HG02610 (cell line): ENCODE results near the gene STAP1.
A peak's percentile ranks its signal among the peaks of the same experiment; 100 is the strongest.
"Not testable (repeated sequence)": the region's sequence is repeated elsewhere in the genome, so short reads cannot be mapped to it uniquely, and the experiment has no call there.

Experiments
- ATAC-seq: cut with Tn5 transposase; IDR thresholded peaks from one replicate; pipeline ENCODE4 v1.9.1; 2021; ENCODE audit warnings: mild to moderate bottlenecking, moderate library complexity; ENCODE audit not compliant: unreplicated experiment

STAP1 gene, protein sequence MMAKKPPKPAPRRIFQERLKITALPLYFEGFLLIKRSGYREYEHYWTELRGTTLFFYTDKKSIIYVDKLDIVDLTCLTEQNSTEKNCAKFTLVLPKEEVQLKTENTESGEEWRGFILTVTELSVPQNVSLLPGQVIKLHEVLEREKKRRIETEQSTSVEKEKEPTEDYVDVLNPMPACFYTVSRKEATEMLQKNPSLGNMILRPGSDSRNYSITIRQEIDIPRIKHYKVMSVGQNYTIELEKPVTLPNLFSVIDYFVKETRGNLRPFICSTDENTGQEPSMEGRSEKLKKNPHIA

GRCh38 chr4:67558493-67558892, at the start of gene STAP1:
TSS of gene STAP1 (plus strand) at chr4:67558727. CDS start at chr4:67558810, 83 bp downstream.
- peak; percentile 60 for ATAC-seq

- no peak for ATAC-seq
Observed at GRCh38 chr4:67512501-67512900, 46.0 kb upstream of the STAP1 start.

DNA sequence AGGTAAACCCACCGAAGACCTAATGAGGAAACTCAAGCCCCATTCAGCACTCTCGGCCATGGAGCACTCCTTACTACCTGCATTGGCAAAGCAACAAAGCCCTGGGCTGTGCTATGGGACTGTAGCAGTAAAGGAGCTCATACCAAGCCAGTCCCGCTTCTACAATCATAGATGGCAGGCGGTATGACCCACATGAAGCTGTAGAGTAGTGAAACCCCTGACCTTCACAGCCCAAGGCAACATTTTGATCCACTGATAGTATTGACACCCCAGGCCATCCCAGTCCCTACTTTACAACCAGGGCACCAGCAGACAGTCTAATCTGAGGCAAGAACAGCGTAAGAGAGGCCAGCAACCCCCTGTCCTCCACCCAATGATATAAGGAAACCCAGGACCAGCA, 38.4 kb upstream of the STAP1 start:
- no peak for ATAC-seq

DNA sequence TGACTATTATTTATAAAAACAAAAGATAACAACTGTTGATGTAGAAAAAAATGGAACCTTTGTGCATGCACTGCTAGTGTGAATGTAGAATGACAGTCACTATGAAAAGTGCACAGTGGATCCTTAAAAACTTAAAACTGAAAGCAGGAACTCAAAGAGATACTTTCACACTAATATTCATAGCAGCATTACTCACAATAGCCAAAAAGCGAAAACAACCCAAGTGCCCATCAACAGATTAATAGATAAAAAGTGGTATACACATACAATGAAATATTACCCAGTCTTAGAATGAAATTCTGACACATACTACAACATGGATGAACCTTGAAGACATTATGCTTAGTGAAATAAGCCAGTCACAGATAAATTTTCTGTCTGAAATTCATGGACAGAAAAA, 37.0 kb upstream of the STAP1 start:
- peak; percentile 88 for ATAC-seq

GRCh38 chr4:67522230-67522629, 36.3 kb upstream of the STAP1 start:
- ATAC-seq, result no peak

GRCh38 chr4:67522851-67523671, 35.5 kb upstream of the STAP1 start:
- no peak for ATAC-seq

DNA sequence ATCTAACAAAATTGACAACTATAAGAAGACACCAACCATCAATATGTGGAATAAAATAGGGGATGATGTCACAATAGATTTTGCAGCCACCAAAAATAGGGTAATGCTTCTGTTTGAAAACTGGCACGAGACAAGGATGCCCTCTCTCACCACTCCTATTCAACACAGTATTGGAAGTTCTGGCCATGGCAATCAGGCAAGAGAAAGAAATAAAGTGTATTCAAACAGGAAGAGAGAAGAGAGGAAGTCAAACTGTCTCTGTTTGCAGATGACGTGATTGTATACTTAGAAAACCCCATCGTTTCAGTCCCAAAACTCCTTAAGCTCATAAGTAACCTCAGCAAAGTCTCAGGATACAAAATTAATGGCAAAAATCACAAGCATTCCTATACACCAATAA, 34.4 kb upstream of the STAP1 start:
- not testable (repeated sequence) for ATAC-seq

GRCh38 chr4:67531379-67531962, 27.1 kb upstream of the STAP1 start:
- no peak for ATAC-seq

- ATAC-seq, result not testable (repeated sequence)
Observed at GRCh38 chr4:67532397-67532796, 26.1 kb upstream of the STAP1 start.

DNA sequence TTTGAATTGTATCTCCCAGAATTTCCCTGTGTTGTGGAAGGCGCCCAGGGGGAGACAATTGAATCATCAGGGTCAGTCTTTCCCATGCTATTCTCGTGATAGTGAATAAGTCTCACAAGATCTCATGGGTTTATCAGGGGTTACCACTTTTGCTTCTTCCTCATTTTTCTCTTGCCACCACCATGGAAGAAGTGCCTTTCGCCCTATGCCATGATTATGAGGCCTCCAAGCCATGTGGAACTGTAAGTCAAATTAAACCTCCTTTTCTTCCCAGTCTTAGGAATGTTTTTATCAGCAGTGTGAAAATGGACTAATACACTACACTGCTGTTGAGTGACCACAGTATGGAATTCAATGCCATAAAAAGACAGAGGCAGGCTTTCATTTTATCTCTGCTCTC, 25.4 kb upstream of the STAP1 start:
- ATAC-seq, result no peak

DNA sequence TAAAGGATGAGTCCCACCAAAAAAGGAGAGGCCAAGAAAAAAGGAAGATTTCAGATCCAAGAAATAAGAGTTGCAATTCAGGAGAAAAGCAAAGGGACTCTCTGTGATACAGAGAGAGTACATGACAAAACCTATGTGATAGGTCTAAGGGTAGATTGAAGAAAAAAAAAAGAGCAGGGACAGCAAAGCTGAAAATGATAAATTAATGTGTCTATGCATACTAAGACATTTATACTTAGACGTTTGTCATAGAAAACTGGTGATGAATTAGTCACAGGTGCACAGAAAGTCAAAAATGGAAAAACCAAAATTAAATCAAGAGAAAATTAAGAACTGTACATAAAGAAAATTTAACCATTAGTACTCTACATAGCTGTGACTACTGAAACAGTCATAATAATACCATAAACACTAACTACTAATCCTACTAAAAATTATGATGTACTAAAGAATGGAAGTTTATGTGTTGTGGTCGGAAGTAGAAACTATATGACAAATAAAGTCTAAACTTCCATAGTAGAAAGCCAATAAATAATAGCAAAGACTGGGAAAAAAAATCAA, 23.2 kb upstream of the STAP1 start:
- ATAC-seq, result no peak

DNA sequence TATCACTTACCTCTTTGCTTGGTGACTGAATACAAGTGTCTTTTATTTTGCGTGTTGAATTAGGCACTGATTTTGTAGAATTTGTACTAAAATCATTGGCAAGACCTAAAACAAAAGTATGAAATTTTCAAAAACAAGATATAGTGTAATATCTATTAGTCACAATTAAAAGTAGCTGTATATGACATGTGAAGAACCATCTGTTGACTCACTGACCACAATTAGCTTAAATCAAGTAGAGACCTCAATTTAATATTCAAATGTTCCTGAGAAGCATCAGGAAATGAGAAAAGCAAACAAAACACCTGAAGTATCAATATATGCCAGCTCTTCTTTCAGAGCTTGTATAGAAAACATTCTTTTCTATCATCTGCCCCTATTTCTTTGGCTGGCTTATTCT, 18.7 kb upstream of the STAP1 start:
- no peak for ATAC-seq

GRCh38 chr4:67542076-67542475, 16.5 kb upstream of the STAP1 start:
- no peak for ATAC-seq

- ATAC-seq, result peak; percentile 96
Observed at GRCh38 chr4:67545199-67546003, 13.1 kb upstream of the STAP1 start, which contains the start of gene CENPC. TSS of gene CENPC (minus strand) at chr4:67545503. CDS start at chr4:67545355, 148 bp downstream.

DNA sequence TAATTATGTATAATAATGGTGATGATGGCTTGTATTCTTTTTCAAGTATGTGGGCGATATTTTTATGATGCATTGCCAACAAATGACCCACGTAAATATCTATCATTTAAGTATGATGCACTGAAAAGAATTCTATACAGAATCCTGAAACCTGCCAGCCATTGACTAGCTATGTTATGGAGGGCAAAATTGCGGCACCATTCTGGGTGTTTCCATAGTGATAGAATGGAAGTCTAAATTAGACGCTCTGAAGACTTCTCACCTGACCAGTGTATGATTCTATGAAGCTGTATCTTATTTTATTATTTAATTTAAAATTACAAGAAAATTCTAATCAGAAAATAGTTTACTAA, 12.5 kb upstream of the STAP1 start:
- no peak for ATAC-seq

GRCh38 chr4:67546971-67547370, 11.6 kb upstream of the STAP1 start:
- ATAC-seq, result no peak

DNA sequence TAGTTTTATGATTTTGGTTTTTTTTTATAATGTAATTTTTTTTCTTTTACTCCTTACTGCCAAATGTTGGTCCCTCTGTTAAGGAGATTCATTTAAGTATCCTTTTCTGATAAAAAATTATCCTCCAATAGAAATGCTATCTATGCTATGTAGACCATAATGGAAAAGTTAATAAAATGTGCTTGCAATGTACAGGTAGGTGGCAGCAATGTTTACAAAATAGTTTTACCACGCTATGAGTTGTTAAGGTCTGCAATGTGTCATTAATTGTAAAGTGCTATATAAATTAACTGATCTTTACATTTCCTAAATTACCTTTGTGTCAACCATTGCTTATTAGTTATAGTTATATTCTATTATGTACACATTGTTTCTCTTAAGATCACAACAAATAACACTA, 9.4 kb upstream of the STAP1 start:
- ATAC-seq, result peak; percentile 30

DNA sequence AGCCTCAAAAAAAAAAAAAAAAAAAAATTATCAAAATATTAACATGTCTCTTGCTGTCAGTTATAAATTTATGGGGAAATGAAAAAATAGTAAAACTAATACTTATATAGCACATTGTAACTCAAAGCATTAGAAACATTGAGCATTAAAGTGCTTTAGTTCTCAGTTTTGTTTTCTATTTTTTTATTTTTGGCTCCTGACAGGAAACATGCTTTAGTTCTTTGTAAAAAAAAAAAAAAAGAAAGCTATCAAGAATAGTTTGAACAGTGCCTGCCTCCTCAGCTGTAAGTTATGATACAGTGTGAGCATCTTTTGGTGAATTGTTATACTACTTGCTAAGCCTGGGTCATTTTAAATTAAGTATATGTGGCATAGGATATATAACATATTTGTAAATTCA, 8.1 kb upstream of the STAP1 start:
- peak; percentile 20 for ATAC-seq

DNA sequence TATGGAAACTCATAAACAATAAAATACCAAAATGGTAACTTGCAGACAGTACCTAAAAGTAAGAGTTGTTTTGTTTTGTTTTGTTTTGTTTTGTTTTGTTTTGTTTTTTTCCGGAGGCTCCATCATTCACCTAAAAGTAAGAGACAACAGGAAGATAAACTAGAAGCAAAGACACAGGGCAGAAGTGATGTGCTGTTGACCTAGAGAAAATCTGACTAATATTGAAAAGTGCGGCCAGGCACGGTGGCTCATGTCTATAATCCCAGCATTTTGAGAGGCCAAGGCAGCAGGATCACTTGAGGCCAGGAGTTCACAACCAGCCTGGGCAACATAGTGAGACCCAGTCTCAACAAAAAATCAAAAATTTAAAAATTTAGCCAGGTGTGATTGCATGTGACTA, 7.7 kb upstream of the STAP1 start:
- peak; percentile 29 for ATAC-seq

DNA sequence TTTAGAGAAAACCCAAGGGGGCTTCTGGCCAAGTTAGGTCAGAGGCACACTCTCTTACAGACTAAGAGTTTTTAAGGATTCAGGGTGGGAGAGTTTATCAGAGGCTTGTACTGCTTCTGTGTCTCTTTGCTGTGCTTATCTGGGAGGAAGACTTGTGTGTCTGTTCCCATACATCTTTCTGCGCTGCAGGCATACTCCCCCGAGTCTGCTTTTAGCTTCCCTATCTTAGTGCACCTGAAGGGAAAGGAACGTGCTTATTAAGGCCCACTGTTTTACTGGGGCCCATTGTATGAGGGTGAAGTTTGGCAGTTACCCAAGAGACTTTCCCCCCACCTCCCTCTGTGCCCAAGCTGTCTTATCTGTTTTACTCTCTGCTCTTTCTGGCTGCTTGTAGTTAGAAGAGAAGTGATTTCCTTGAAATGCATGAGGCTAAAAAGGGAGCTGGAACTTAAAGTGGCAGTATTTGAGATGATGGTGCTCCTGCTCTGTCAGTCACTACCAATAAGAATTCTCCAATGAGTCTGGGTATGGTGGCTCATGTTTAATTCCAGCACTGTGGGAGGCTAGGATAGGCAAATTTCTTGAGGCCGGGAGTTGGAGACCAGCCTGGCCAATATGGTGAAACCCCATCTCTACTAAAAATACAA, 6.3 kb upstream of the STAP1 start:
- not testable (repeated sequence) for ATAC-seq
